BLaER1 treated with 17β-estradiol and CSF1 and Interleukin-3, amounts not matched to agents 10 nM and 100 nM (cell line): ENCODE results near the gene EDIL3.

Experiments
- H3K27ac ChIP-seq, 11 experiments: shearing (Covaris generic); formaldehyde crosslinking; 2 replicates each; pipeline ENCODE4 v1.8.1; 2022
- H3K27me3 ChIP-seq, 11 experiments: shearing (Covaris generic); formaldehyde crosslinking; 2 replicates each; pipeline ENCODE4 v1.8.1; 2022
- H3K36me3 ChIP-seq, 11 experiments: shearing (Covaris generic); formaldehyde crosslinking; 2 replicates each; pipeline ENCODE4 v1.8.1; 2022
- H3K4me1 ChIP-seq, 10 experiments: shearing (Covaris generic); formaldehyde crosslinking; 2 replicates each; pipeline ENCODE4 v1.8.1; 2022
- H3K4me2 ChIP-seq, 11 experiments: shearing (Covaris generic); formaldehyde crosslinking; 2 replicates each; pipeline ENCODE4 v1.8.1; 2022
- H3K4me3 ChIP-seq, 10 experiments: shearing (Covaris generic); formaldehyde crosslinking; 2 replicates each; pipeline ENCODE4 v1.8.1; 2022
- H3K9ac ChIP-seq, 11 experiments: shearing (Covaris generic); formaldehyde crosslinking; 2 replicates each; pipeline ENCODE4 v1.8.1; 2022
- H3K9me3 ChIP-seq, 11 experiments: shearing (Covaris generic); formaldehyde crosslinking; replicated peaks in 1 of 11; 2 replicates each; pipeline ENCODE4 v1.8.1; 2022
- H4K20me1 ChIP-seq, 11 experiments: shearing (Covaris generic); formaldehyde crosslinking; 2 replicates each; pipeline ENCODE4 v1.8.1; 2022
- Cebpa-rat ChIP-seq, 11 experiments: shearing (Covaris generic); IDR thresholded peaks; 2 replicates each; pipeline ENCODE4 v1.8.1; 2022

The EDIL3 gene

GRCh38 chr5:84384604-84385575, at the start of gene EDIL3:
EDIL3 (minus strand) TSS chr5:84384880; CDS start chr5:84384374, 506 bp downstream.
- H3K4me1 ChIP-seq = no peaks in the 10 kb centered on the region
- H3K4me3 ChIP-seq = no peak within 1 kb of the TSS
- no peak within 1 kb of the TSS for H3K4me2 ChIP-seq
- H4K20me1 ChIP-seq = no peaks in the 10 kb centered on the region
- no peaks in the 10 kb centered on the region for H3K36me3 ChIP-seq
- no peaks in the 10 kb centered on the region for H3K27me3 ChIP-seq
- TF ChIP-seq Cebpa-rat (IDR thresholded peaks at IDR 0.05) = no peak
- H3K9me3 ChIP-seq = peaks cover 17 to 28% (median 25%) of the 10 kb centered on the region in 11 experiments
- H3K27ac ChIP-seq = no peak within 1 kb of the TSS
- no peak within 1 kb of the TSS for H3K9ac ChIP-seq

- TF ChIP-seq Cebpa-rat (IDR thresholded peaks at IDR 0.05) = no peak
- no peak overlapping the region for H3K27ac ChIP-seq
- H3K9me3 ChIP-seq = no peaks in the 10 kb centered on the region
- H3K36me3 ChIP-seq = no peaks in the 10 kb centered on the region
- no peaks in the 10 kb centered on the region for H4K20me1 ChIP-seq
- no peak overlapping the region for H3K9ac ChIP-seq
- no peaks in the 10 kb centered on the region for H3K4me1 ChIP-seq
- no peaks in the 10 kb centered on the region for H3K27me3 ChIP-seq
- no peak overlapping the region for H3K4me3 ChIP-seq
- no peak overlapping the region for H3K4me2 ChIP-seq
These were observed 48.8 kb upstream of the EDIL3 start for GRCh38 chr5:84433461-84433860.

- Histone ChIP-seq H3K27me3 (no peaks in the 10 kb centered on the region), H4K20me1 (no peaks in the 10 kb centered on the region), H3K4me3 (no peak overlapping the region), H3K4me2 (no peak overlapping the region), H3K9me3 (no peaks in the 10 kb centered on the region), H3K36me3 (no peaks in the 10 kb centered on the region), H3K27ac (no peak overlapping the region), H3K4me1 (no peaks in the 10 kb centered on the region), H3K9ac (no peak overlapping the region)
- TF ChIP-seq Cebpa-rat (IDR thresholded peaks at IDR 0.05) = no peak
These were observed 46.4 kb upstream of the EDIL3 start for GRCh38 chr5:84430863-84431663.

GRCh38 chr5:84430079-84430478, 45.4 kb upstream of the EDIL3 start:
- no peak for TF ChIP-seq Cebpa-rat (IDR thresholded peaks at IDR 0.05)
- Histone ChIP-seq H3K4me2 (no peak overlapping the region), H3K4me1 (no peaks in the 10 kb centered on the region), H3K27me3 (no peaks in the 10 kb centered on the region), H4K20me1 (no peaks in the 10 kb centered on the region), H3K27ac (no peak overlapping the region), H3K9ac (no peak overlapping the region), H3K4me3 (no peak overlapping the region), H3K9me3 (no peaks in the 10 kb centered on the region), H3K36me3 (no peaks in the 10 kb centered on the region)

GRCh38 chr5:84425365-84425881, 40.7 kb upstream of the EDIL3 start:
- no peaks in the 10 kb centered on the region for H3K9me3 ChIP-seq
- no peaks in the 10 kb centered on the region for H3K4me1 ChIP-seq
- no peaks in the 10 kb centered on the region for H3K36me3 ChIP-seq
- no peak overlapping the region for H3K4me3 ChIP-seq
- no peak overlapping the region for H3K27ac ChIP-seq
- no peaks in the 10 kb centered on the region for H4K20me1 ChIP-seq
- H3K4me2 ChIP-seq = no peak overlapping the region
- H3K9ac ChIP-seq = no peak overlapping the region
- H3K27me3 ChIP-seq = no peaks in the 10 kb centered on the region
- TF ChIP-seq Cebpa-rat (IDR thresholded peaks at IDR 0.05) = no peak

- H3K27me3 ChIP-seq = no peaks in the 10 kb centered on the region
- no peaks in the 10 kb centered on the region for H4K20me1 ChIP-seq
- H3K36me3 ChIP-seq = no peaks in the 10 kb centered on the region
- H3K9me3 ChIP-seq = peaks cover 0 to 8% (median 0%) of the 10 kb centered on the region in 11 experiments; a peak in 6 of 22 replicates
- H3K4me1 ChIP-seq = no peaks in the 10 kb centered on the region
- no peak overlapping the region for H3K9ac ChIP-seq
- H3K4me2 ChIP-seq = no peak overlapping the region
- no peak overlapping the region for H3K27ac ChIP-seq
- H3K4me3 ChIP-seq = no peak overlapping the region
- no peak for TF ChIP-seq Cebpa-rat (IDR thresholded peaks at IDR 0.05)
These were observed 35.1 kb upstream of the EDIL3 start for GRCh38 chr5:84419742-84420141.

- TF ChIP-seq Cebpa-rat (IDR thresholded peaks at IDR 0.05) = no peak
- Histone ChIP-seq H4K20me1 (no peaks in the 10 kb centered on the region), H3K9me3 (no peaks in the 10 kb centered on the region), H3K4me3 (no peak overlapping the region), H3K27ac (no peak overlapping the region), H3K9ac (no peak overlapping the region), H3K27me3 (no peaks in the 10 kb centered on the region), H3K4me1 (no peaks in the 10 kb centered on the region), H3K36me3 (no peaks in the 10 kb centered on the region), H3K4me2 (no peak overlapping the region)
These were observed 27.3 kb upstream of the EDIL3 start for GRCh38 chr5:84411832-84412605.

GRCh38 chr5:84406111-84406510, 21.4 kb upstream of the EDIL3 start:
- Histone ChIP-seq H3K27ac (no peak overlapping the region), H3K9ac (no peak overlapping the region), H4K20me1 (no peaks in the 10 kb centered on the region), H3K4me3 (no peak overlapping the region), H3K9me3 (no peaks in the 10 kb centered on the region), H3K4me2 (no peak overlapping the region), H3K27me3 (no peaks in the 10 kb centered on the region), H3K4me1 (no peaks in the 10 kb centered on the region), H3K36me3 (no peaks in the 10 kb centered on the region)
- TF ChIP-seq Cebpa-rat (IDR thresholded peaks at IDR 0.05) = no peak

GRCh38 chr5:84403773-84404172, 19.1 kb upstream of the EDIL3 start:
- no peaks in the 10 kb centered on the region for H3K36me3 ChIP-seq
- no peaks in the 10 kb centered on the region for H3K9me3 ChIP-seq
- no peak overlapping the region for H3K27ac ChIP-seq
- H3K27me3 ChIP-seq = no peaks in the 10 kb centered on the region
- no peak overlapping the region for H3K4me3 ChIP-seq
- no peaks in the 10 kb centered on the region for H3K4me1 ChIP-seq
- H3K4me2 ChIP-seq = no peak overlapping the region
- no peak overlapping the region for H3K9ac ChIP-seq
- no peaks in the 10 kb centered on the region for H4K20me1 ChIP-seq
- no peak for TF ChIP-seq Cebpa-rat (IDR thresholded peaks at IDR 0.05)
